Measurements from ENCODE around the gene RPL28.

Gene RPL28
- 452 reads per million, percentile 97 among the genes with 10 or more reads in this experiment for total RNA-seq

- DNase-seq = peak; percentile 97
These were observed at the start of gene RPL28 for GRCh38 chr19:55385724-55386492. RPL28 (plus strand) TSS chr19:55385932; CDS start chr19:55386358, 426 bp downstream.

GRCh38 chr19:55336101-55336500, 49.6 kb upstream of the RPL28 start:
- DNase-seq = no peak

- peak; percentile 100 for DNase-seq
These were observed 46.4 kb upstream of the RPL28 start, which contains the start of gene KMT5C for GRCh38 chr19:55339105-55339888. KMT5C (plus strand) TSS chr19:55339876; CDS start chr19:55341937, 2,061 bp downstream.

GRCh38 chr19:55339889-55340783, 45.6 kb upstream of the RPL28 start:
- no peak for DNase-seq

- DNase-seq = no peak
These were observed 45.0 kb upstream of the RPL28 start for GRCh38 chr19:55340784-55341147.

- DNase-seq = no peak
These were observed 44.6 kb upstream of the RPL28 start for GRCh38 chr19:55341171-55341588.

GRCh38 chr19:55341595-55342531, 43.9 kb upstream of the RPL28 start:
- no peak for DNase-seq

GRCh38 chr19:55344444-55344843, 41.3 kb upstream of the RPL28 start:
- DNase-seq = no peak

- DNase-seq = no peak
These were observed 40.5 kb upstream of the RPL28 start for GRCh38 chr19:55345101-55345817.

- no peak for DNase-seq
These were observed 39.7 kb upstream of the RPL28 start for GRCh38 chr19:55345818-55346724.

- no peak for DNase-seq
These were observed 38.8 kb upstream of the RPL28 start for GRCh38 chr19:55346725-55347441.

GRCh38 chr19:55347442-55348009, 38.2 kb upstream of the RPL28 start:
- no peak for DNase-seq

GRCh38 chr19:55348317-55349034, 37.3 kb upstream of the RPL28 start:
- DNase-seq = no peak

GRCh38 chr19:55350620-55351315, 35.0 kb upstream of the RPL28 start:
- DNase-seq = no peak

GRCh38 chr19:55352040-55352439, 33.7 kb upstream of the RPL28 start:
- no peak for DNase-seq

GRCh38 chr19:55352549-55353145, 33.1 kb upstream of the RPL28 start:
- no peak for DNase-seq

GRCh38 chr19:55353356-55353802, 32.4 kb upstream of the RPL28 start:
- no peak for DNase-seq
